ENCODE data around the gene IMPDH1. TPM values are rescaled to one million over a fixed set of nuclear protein-coding genes. Genes with fewer than 3 reads are reported as not detected.
A peak's percentile ranks its signal among the peaks of the same experiment; 100 is the strongest.

IMPDH1 gene
- total and polyA plus RNA-seq, 4 donors, result 25.9 to 136 (median 61.9) TPM

- peak; percentile 83 to 90 (median 90) for DNase-seq
- peaks cover 0 to 4% (median 0%) of the 10 kb centered on the region in 3 donors for H3K27me3 ChIP-seq (ENCODE audit: control insufficient read depth in 3 of 3, insufficient read depth in 3 of 3, low read length in 2 of 3)
- WGBS, 2 donors, result 31 to 39% methylated on average over 24 of the region's 24 CpGs
- peaks cover 0 to 8% (median 0%) of the 10 kb centered on the region in 4 donors for H3K36me3 ChIP-seq (ENCODE audit: control insufficient read depth in 4 of 4, insufficient read depth in 4 of 4, low read length in 4 of 4)
- no peak overlapping the region for H3K27ac ChIP-seq (ENCODE audit: low read depth in 1 of 2, low read length in 1 of 2)
- ATAC-seq (ENCODE audit: insufficient read depth, low FRiP score), result peak; percentile 80
- TF ChIP-seq CTCF (IDR thresholded peaks at IDR 0.05; ENCODE audit: control extremely low read depth, extremely low read depth), result peak; percentile 62
- H3K4me3 ChIP-seq, result no peak overlapping the region
- no peaks in the 10 kb centered on the region for H3K9me3 ChIP-seq (ENCODE audit: control insufficient read depth in 4 of 4, insufficient read depth in 3 of 4, low read length in 3 of 4)
- peaks cover 0 to 6% (median 0%) of the 10 kb centered on the region in 5 donors for H3K4me1 ChIP-seq (ENCODE audit: control insufficient read depth in 5 of 5, insufficient read depth in 5 of 5, low read length in 5 of 5)
- peak overlapping the region in 1 of 2 donors; percentile 19 for H3K9ac ChIP-seq (ENCODE audit: insufficient read depth in 1 of 2, low read length in 2 of 2)
Measured at GRCh38 chr7:128387216-128388144, 22.3 kb downstream of the IMPDH1 start.

- no peaks in the 10 kb centered on the region for H3K36me3 ChIP-seq (ENCODE audit: control insufficient read depth in 4 of 4, insufficient read depth in 4 of 4, low read length in 4 of 4)
- no peaks in the 10 kb centered on the region for H3K9me3 ChIP-seq (ENCODE audit: control insufficient read depth in 4 of 4, insufficient read depth in 3 of 4, low read length in 3 of 4)
- DNase-seq, result no peak
- WGBS, 2 donors, result 71 to 88% methylated on average over 4 of the region's 4 CpGs
- no peak for TF ChIP-seq CTCF (IDR thresholded peaks at IDR 0.05; ENCODE audit: control extremely low read depth, extremely low read depth)
- H3K4me1 ChIP-seq (ENCODE audit: control insufficient read depth in 5 of 5, insufficient read depth in 5 of 5, low read length in 5 of 5), result peaks cover 0 to 6% (median 0%) of the 10 kb centered on the region in 5 donors
- no peak overlapping the region for H3K27ac ChIP-seq (ENCODE audit: low read depth in 1 of 2, low read length in 1 of 2)
- peaks cover 0 to 4% (median 0%) of the 10 kb centered on the region in 3 donors for H3K27me3 ChIP-seq (ENCODE audit: control insufficient read depth in 3 of 3, insufficient read depth in 3 of 3, low read length in 2 of 3)
- ATAC-seq (ENCODE audit: insufficient read depth, low FRiP score), result no peak
- no peak overlapping the region for H3K4me3 ChIP-seq
- no peak overlapping the region for H3K9ac ChIP-seq (ENCODE audit: insufficient read depth in 1 of 2, low read length in 2 of 2)
Measured at GRCh38 chr7:128385988-128386925, 23.5 kb downstream of the IMPDH1 start.

- Histone ChIP-seq H3K9me3 (ENCODE audit: control insufficient read depth in 4 of 4, insufficient read depth in 3 of 4, low read length in 3 of 4) (no peaks in the 10 kb centered on the region), H3K27me3 (ENCODE audit: control insufficient read depth in 3 of 3, insufficient read depth in 3 of 3, low read length in 2 of 3) (peaks cover 0 to 4% (median 0%) of the 10 kb centered on the region in 3 donors), H3K9ac (ENCODE audit: insufficient read depth in 1 of 2, low read length in 2 of 2) (no peak overlapping the region), H3K27ac (ENCODE audit: low read depth in 1 of 2, low read length in 1 of 2) (no peak overlapping the region), H3K4me1 (ENCODE audit: control insufficient read depth in 5 of 5, insufficient read depth in 5 of 5, low read length in 5 of 5) (peaks cover 0 to 7% (median 0%) of the 10 kb centered on the region in 5 donors), H3K4me3 (no peak overlapping the region), H3K36me3 (ENCODE audit: control insufficient read depth in 4 of 4, insufficient read depth in 4 of 4, low read length in 4 of 4) (no peaks in the 10 kb centered on the region)
- TF ChIP-seq CTCF (IDR thresholded peaks at IDR 0.05; ENCODE audit: control extremely low read depth, extremely low read depth), result no peak
- DNase-seq, result no peak
- ATAC-seq (ENCODE audit: insufficient read depth, low FRiP score), result no peak
- 52 to 71% methylated on average over 7 of the region's 7 CpGs for WGBS, 2 donors
Measured at GRCh38 chr7:128384726-128385125, 25.1 kb downstream of the IMPDH1 start.
